BE2C (cell line): ENCODE data around the gene SCN8A.
"Not testable (repeated sequence)": the region's sequence is repeated elsewhere in the genome, so short reads cannot be mapped to it uniquely, and the experiment has no call there.

Experiments used
- DNase-seq: peaks from one replicate; pipeline ENCODE4 v3.0.0-alpha.2; 2020
- H3K27me3 ChIP-seq: fragments of 250-450 bp; sonication (Bioruptor Pico); 2 replicates; pipeline ENCODE4 v1.5.1; 2020; ENCODE audit warnings: mild to moderate bottlenecking
- H3K36me3 ChIP-seq: fragments of 250-450 bp; sonication (Bioruptor Pico); 2 replicates; pipeline ENCODE4 v1.5.1; 2020; ENCODE audit warnings: mild to moderate bottlenecking
- H3K4me1 ChIP-seq: fragments of 250-450 bp; sonication (Bioruptor Pico); 2 replicates; pipeline ENCODE4 v1.5.1; 2020
- H3K4me3 ChIP-seq: 2 replicates; pipeline ENCODE4 v1.5.1; 2011; ENCODE audit warnings: low read depth, low read length
- H3K9me3 ChIP-seq: fragments of 250-450 bp; sonication (Bioruptor Pico); 2 replicates; pipeline ENCODE4 v1.5.1; 2020
- TF ChIP-seq, protein P1 (sequence below): IDR thresholded peaks from 2 replicates; pipeline ENCODE4 v1.5.1; 2012; ENCODE audit warnings: mild to moderate bottlenecking, low read depth, low read length

SCN8A gene

DNA sequence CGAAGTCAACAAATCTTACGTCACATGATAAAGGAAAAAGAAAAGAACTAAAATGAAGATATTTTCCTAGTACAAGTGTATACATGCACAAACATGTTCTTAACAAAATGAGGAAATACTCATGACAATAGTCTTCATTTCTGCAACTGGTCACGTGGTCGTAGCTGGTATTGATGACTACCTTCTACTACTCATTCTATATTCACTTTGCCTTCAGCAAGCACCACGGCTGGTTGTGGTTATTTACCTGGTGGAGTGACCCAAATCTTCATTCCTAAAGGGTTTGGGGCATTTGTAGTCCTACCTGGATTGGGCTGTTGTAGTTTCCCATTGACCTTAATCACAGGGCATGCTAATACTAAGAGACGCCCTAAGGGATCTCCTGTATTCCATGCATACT is 206.3 kb downstream of the SCN8A start:
- no peak overlapping the region for H3K4me3 ChIP-seq
- H3K4me1 ChIP-seq, result no peaks in the 10 kb centered on the region
- DNase-seq, result no peak
- TF ChIP-seq, protein P1, sequence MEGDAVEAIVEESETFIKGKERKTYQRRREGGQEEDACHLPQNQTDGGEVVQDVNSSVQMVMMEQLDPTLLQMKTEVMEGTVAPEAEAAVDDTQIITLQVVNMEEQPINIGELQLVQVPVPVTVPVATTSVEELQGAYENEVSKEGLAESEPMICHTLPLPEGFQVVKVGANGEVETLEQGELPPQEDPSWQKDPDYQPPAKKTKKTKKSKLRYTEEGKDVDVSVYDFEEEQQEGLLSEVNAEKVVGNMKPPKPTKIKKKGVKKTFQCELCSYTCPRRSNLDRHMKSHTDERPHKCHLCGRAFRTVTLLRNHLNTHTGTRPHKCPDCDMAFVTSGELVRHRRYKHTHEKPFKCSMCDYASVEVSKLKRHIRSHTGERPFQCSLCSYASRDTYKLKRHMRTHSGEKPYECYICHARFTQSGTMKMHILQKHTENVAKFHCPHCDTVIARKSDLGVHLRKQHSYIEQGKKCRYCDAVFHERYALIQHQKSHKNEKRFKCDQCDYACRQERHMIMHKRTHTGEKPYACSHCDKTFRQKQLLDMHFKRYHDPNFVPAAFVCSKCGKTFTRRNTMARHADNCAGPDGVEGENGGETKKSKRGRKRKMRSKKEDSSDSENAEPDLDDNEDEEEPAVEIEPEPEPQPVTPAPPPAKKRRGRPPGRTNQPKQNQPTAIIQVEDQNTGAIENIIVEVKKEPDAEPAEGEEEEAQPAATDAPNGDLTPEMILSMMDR, result no peak
- no peaks in the 10 kb centered on the region for H3K9me3 ChIP-seq
- H3K27me3 ChIP-seq, result no peaks in the 10 kb centered on the region
- peaks cover 16% of the 10 kb centered on the region for H3K36me3 ChIP-seq

DNA sequence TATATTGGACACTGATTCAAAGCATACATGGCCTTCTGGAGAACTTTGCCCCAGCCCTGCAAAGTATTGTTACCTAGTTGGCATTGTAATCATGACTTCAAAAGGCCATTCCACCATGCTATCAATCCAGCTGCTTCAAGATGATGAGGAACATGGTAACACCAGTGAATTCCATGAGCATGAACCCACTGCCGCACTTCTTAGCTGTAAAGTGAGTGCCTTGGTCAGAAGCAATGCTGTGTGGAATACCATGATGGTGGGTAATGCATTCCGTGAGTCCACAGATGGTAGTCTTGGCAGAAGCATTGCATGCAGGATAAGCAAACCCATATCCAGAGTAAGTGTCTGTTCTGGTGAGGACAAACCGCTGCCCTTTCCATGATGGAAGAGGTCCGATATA is 207.0 kb downstream of the SCN8A start:
- H3K4me1 ChIP-seq, H3K9me3 ChIP-seq, DNase-seq, H3K4me3 ChIP-seq, H3K27me3 ChIP-seq: not testable (repeated sequence)
- peaks cover 15% of the 10 kb centered on the region for H3K36me3 ChIP-seq

DNA sequence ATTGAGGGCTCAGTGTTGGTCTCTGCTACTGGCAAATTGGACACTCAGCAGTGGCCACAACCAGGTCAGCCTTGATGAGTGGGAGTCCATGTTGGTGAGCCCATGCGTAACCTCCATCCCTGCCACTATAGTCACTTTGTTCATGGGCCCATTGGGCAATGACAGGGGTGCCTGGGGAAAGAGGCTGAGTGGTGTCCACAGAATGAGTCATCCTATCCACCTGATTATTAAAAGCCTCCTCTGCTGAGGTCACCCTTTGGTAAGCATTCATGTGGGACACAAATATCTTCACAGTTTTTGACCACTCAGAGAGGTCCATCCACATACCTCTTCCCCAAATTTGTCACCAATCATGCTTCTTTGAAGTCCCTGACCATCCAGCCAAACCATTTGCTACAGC is 207.5 kb downstream of the SCN8A start:
- TF ChIP-seq, protein P1, result no peak
- Histone ChIP-seq H3K27me3 (no peaks in the 10 kb centered on the region), H3K4me3 (no peak overlapping the region), H3K9me3 (no peaks in the 10 kb centered on the region), H3K36me3 (peaks cover 10% of the 10 kb centered on the region), H3K4me1 (no peaks in the 10 kb centered on the region)
- no peak for DNase-seq

DNA sequence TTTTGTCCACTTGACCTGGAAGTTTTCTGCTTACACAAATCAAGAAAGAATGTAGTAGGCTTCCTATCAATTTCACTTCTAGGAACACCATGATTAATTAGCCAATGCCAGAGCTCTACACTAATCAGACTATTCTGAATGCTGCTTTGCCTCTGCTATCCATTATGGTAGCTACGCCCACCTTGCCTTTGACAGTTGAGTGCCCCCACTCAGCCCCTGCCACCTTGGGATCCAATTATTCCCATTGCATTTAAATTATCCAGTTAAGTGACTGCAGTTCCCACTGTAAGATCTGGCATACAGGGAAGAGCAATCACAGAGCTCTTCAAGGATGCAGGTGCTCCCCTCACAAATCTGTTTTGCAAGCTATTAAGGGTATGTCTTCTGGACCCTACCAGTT is 210.0 kb downstream of the SCN8A start:
- H3K4me1 ChIP-seq, result no peaks in the 10 kb centered on the region
- H3K27me3 ChIP-seq, result no peaks in the 10 kb centered on the region
- TF ChIP-seq, protein P1, result no peak
- no peak overlapping the region for H3K4me3 ChIP-seq
- DNase-seq, result no peak
- H3K36me3 ChIP-seq, result peaks cover 2% of the 10 kb centered on the region
- H3K9me3 ChIP-seq, result no peaks in the 10 kb centered on the region

DNA sequence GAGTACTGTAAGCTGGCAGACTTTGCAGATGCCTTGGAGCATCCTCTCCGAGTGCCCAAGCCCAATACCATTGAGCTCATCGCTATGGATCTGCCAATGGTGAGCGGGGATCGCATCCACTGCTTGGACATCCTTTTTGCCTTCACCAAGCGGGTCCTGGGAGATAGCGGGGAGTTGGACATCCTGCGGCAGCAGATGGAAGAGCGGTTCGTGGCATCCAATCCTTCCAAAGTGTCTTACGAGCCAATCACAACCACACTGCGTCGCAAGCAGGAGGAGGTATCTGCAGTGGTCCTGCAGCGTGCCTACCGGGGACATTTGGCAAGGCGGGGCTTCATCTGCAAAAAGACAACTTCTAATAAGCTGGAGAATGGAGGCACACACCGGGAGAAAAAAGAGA is 215.9 kb downstream of the SCN8A start:
- no peak overlapping the region for H3K4me3 ChIP-seq
- H3K27me3 ChIP-seq, result no peaks in the 10 kb centered on the region
- TF ChIP-seq, protein P1, result no peak
- H3K4me1 ChIP-seq, result no peaks in the 10 kb centered on the region
- H3K9me3 ChIP-seq, result no peaks in the 10 kb centered on the region
- H3K36me3 ChIP-seq, result peaks cover 10% of the 10 kb centered on the region; the same call in 1 of the 2 replicates
- no peak for DNase-seq

DNA sequence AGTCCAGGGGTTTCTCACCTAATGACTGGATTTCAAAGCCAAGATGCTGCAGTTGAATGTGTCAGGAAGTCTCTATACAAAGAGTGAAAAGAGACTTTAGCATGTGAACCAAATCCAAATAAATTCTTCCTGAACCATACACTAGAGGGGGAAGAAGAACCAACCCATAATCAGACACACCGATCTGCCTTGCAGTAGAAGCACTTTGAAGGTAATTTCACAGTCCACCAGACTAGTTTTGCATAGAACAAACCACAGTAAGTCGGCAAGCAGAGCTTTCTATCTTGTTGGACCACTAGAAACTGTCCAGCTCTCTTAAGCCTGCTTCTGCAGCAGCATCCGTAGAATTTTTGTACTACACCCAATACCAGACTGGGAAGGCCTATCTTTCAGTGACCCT is 218.2 kb downstream of the SCN8A start:
- TF ChIP-seq, protein P1, result no peak
- Histone ChIP-seq H3K4me1 (no peaks in the 10 kb centered on the region), H3K36me3 (peaks cover 10% of the 10 kb centered on the region; the same call in 1 of the 2 replicates), H3K9me3 (no peaks in the 10 kb centered on the region), H3K4me3 (no peak overlapping the region), H3K27me3 (no peaks in the 10 kb centered on the region)
- no peak for DNase-seq
